ENCODE measurements around the gene CUEDC1.

CUEDC1 gene

GRCh38 chr17:57872536-57872935 lies 82.7 kb downstream of the CUEDC1 start:
- no peak overlapping the region for H3K9ac ChIP-seq
- peaks cover 14% of the 10 kb centered on the region for H3K4me1 ChIP-seq
- no peaks in the 10 kb centered on the region for H3K79me2 ChIP-seq
- no peaks in the 10 kb centered on the region for H3K9me3 ChIP-seq (ENCODE audit: control insufficient read depth, low read length)
- no peaks in the 10 kb centered on the region for H3K27me3 ChIP-seq (ENCODE audit: control insufficient read depth, insufficient read depth, low read length)
- H3K4me3 ChIP-seq (ENCODE audit: low read depth, low read length): no peak overlapping the region
- H2AFZ ChIP-seq: no peak overlapping the region
- no peak overlapping the region for H3K4me2 ChIP-seq (ENCODE audit: low read length)
- TF ChIP-seq CTCF (IDR thresholded peaks at IDR 0.05): no peak
- H3K27ac ChIP-seq: no peak overlapping the region
- H3K36me3 ChIP-seq (ENCODE audit: control insufficient read depth, insufficient read depth, low read length): no peaks in the 10 kb centered on the region

GRCh38 chr17:57871863-57872262 lies 83.3 kb downstream of the CUEDC1 start:
- Histone ChIP-seq H3K9me3 (ENCODE audit: control insufficient read depth, low read length) (no peaks in the 10 kb centered on the region), H3K4me2 (ENCODE audit: low read length) (no peak overlapping the region), H2AFZ (no peak overlapping the region), H3K27ac (no peak overlapping the region), H3K27me3 (ENCODE audit: control insufficient read depth, insufficient read depth, low read length) (no peaks in the 10 kb centered on the region), H3K4me3 (ENCODE audit: low read depth, low read length) (no peak overlapping the region), H3K36me3 (ENCODE audit: control insufficient read depth, insufficient read depth, low read length) (no peaks in the 10 kb centered on the region), H3K4me1 (peaks cover 14% of the 10 kb centered on the region), H3K9ac (no peak overlapping the region), H3K79me2 (no peaks in the 10 kb centered on the region)
- no peak for TF ChIP-seq CTCF (IDR thresholded peaks at IDR 0.05)

GRCh38 chr17:57871155-57871554 lies 84.1 kb downstream of the CUEDC1 start:
- Histone ChIP-seq H3K79me2 (no peaks in the 10 kb centered on the region), H3K4me2 (ENCODE audit: low read length) (no peak overlapping the region), H3K4me1 (peaks cover 14% of the 10 kb centered on the region), H3K27me3 (ENCODE audit: control insufficient read depth, insufficient read depth, low read length) (no peaks in the 10 kb centered on the region), H3K27ac (no peak overlapping the region), H3K36me3 (ENCODE audit: control insufficient read depth, insufficient read depth, low read length) (no peaks in the 10 kb centered on the region), H3K9me3 (ENCODE audit: control insufficient read depth, low read length) (no peaks in the 10 kb centered on the region), H3K9ac (no peak overlapping the region), H3K4me3 (ENCODE audit: low read depth, low read length) (no peak overlapping the region), H2AFZ (no peak overlapping the region)
- TF ChIP-seq CTCF (IDR thresholded peaks at IDR 0.05): no peak

- peaks cover 9% of the 10 kb centered on the region for H3K4me1 ChIP-seq
These were observed 85.0 kb downstream of the CUEDC1 start for GRCh38 chr17:57870283-57870635.

More at GRCh38 chr17:57870283-57870635, 85.0 kb downstream of the CUEDC1 start:
- Histone ChIP-seq H3K36me3 (ENCODE audit: control insufficient read depth, insufficient read depth, low read length) (no peaks in the 10 kb centered on the region), H3K4me2 (ENCODE audit: low read length) (no peak overlapping the region), H3K79me2 (no peaks in the 10 kb centered on the region), H3K9ac (no peak overlapping the region), H3K27me3 (ENCODE audit: control insufficient read depth, insufficient read depth, low read length) (no peaks in the 10 kb centered on the region), H3K4me3 (ENCODE audit: low read depth, low read length) (no peak overlapping the region), H2AFZ (no peak overlapping the region), H3K9me3 (ENCODE audit: control insufficient read depth, low read length) (no peaks in the 10 kb centered on the region), H3K27ac (no peak overlapping the region)
- no peak for TF ChIP-seq CTCF (IDR thresholded peaks at IDR 0.05)

Measured in parathyroid adenoma (tissue), 2 donors.